GM10248 (cell line): ENCODE data around the gene CD6.

ENCODE experiments used
- CTCF ChIA-PET: fragments of 300-600 bp; sonication (Branson Sonifier 250); formaldehyde crosslinking; extraction: SDS; loops from one replicate; lab custom pipeline; 2021; ENCODE audit warnings: antibody characterized with exemption; lab: Yijun Ruan, JAX
- POLR2A ChIA-PET: fragments of 350-650 bp; sonication (Branson Sonifier 250); formaldehyde crosslinking; extraction: SDS; loops from one replicate; lab custom pipeline; 2020; ENCODE audit warnings: antibody characterized with exemption; lab: Yijun Ruan, JAX
- DNase-seq: peaks from one replicate; pipeline ENCODE4 v3.0.0; 2012; ENCODE audit errors: extremely low spot score
- CTCF ChIP-seq: IDR thresholded peaks from 2 replicates; pipeline ENCODE4 v1.5.1; 2012; ENCODE audit warnings: mild to moderate bottlenecking, low read depth; ENCODE audit errors: extremely low read depth, missing control alignments, control extremely low read depth

CD6 gene

GRCh38 chr11:61055776-61056175 lies 84.3 kb downstream of the CD6 start:
- TF ChIP-seq CTCF: no peak
- ChIA-PET CTCF (interaction anchor here (0.6 to 7.3 kb wide), 6 partner anchors 9 to 73 kb away, joined by 3 to 42 read pairs (median 6); no protein-coding TSS in a partner anchor), POLR2A (no interaction called here)
- no peak for DNase-seq

- TF ChIP-seq CTCF: no peak
- POLR2A ChIA-PET: no interaction called here
- CTCF ChIA-PET: interaction anchor here (1.0 to 7.3 kb wide), 6 partner anchors 9 to 130 kb away, joined by 3 to 42 read pairs (median 6); no protein-coding TSS in a partner anchor
- no peak for DNase-seq
These were observed 85.1 kb downstream of the CD6 start for GRCh38 chr11:61056571-61056970.

- no peak for DNase-seq
- ChIA-PET POLR2A (no interaction called here), CTCF (interaction anchor here (1.0 to 7.3 kb wide), 6 partner anchors 10 to 130 kb away, joined by 3 to 42 read pairs (median 6); no protein-coding TSS in a partner anchor)
- TF ChIP-seq CTCF: no peak
These were observed 85.5 kb downstream of the CD6 start for GRCh38 chr11:61056981-61057380.

- no peak for TF ChIP-seq CTCF
- ChIA-PET CTCF (interaction anchor here (1.5 to 2.0 kb wide), 2 partner anchors 10 to 26 kb away, joined by 3 to 7 read pairs; no protein-coding TSS in a partner anchor), POLR2A (no interaction called here)
- DNase-seq: no peak
These were observed 86.1 kb downstream of the CD6 start for GRCh38 chr11:61057615-61058014.

- no peak for TF ChIP-seq CTCF
- POLR2A ChIA-PET: no interaction called here
- DNase-seq: no peak
- CTCF ChIA-PET: no interaction called here
These were observed 87.2 kb downstream of the CD6 start for GRCh38 chr11:61058583-61059259.

- CTCF ChIA-PET: no interaction called here
- POLR2A ChIA-PET: no interaction called here
These were observed 87.8 kb downstream of the CD6 start for GRCh38 chr11:61059260-61059752.

More at GRCh38 chr11:61059260-61059752, 87.8 kb downstream of the CD6 start:
- no peak for DNase-seq
- no peak for TF ChIP-seq CTCF
